K562 treated with DMSO at 1 percent for 4 hours (cell line): ENCODE data around the gene BMPR1A. TPM values are rescaled to one million over a fixed set of nuclear protein-coding genes. Genes with fewer than 3 reads are reported as not detected.

Source experiments
- total RNA-seq: library from RNA; unstranded; fragments of 300-600 nt; gene quantifications from 2 replicates; pipeline ENCODE4 v1.2.3, GENCODE V29; 2022; ENCODE audit not compliant: insufficient read depth

The BMPR1A gene
- 5.7 and 7.5 TPM in 2 replicates for total RNA-seq

GRCh38 chr10:86756511-86757112 is at the start of gene BMPR1A:
Gene BMPR1A (plus strand): TSS chr10:86756619. CDS start chr10:86876019, 119,400 bp downstream.

GRCh38 chr10:86957471-86958115 is 201.2 kb downstream of the BMPR1A start, which contains the start of gene MMRN2:
Gene MMRN2 (minus strand): TSS chr10:86957615. CDS start chr10:86957541, 74 bp downstream.

GRCh38 chr10:86958116-86958900 is 201.9 kb downstream of the BMPR1A start, which contains the start of gene SNCG:
Gene SNCG (plus strand): TSS chr10:86958599. CDS start chr10:86958698, 99 bp downstream.

GRCh38 chr10:86968271-86968993 is 212.0 kb downstream of the BMPR1A start, which contains the start of gene ADIRF:
Gene ADIRF (plus strand): TSS chr10:86968482. CDS start chr10:86968545, 63 bp downstream.

Other genes with a start within 250 kb of the BMPR1A start
- 11.5 and 13.1 TPM in 2 replicates for gene WAPL, start 234.8 kb upstream of the BMPR1A start, total RNA-seq
- not detected in 2 replicates for gene OPN4, start 102.1 kb upstream of the BMPR1A start, total RNA-seq
- gene LDB3, start 88.1 kb upstream of the BMPR1A start, total RNA-seq, result not detected in 2 replicates
- 0.97 and 1.2 TPM in 2 replicates for gene MMRN2, start 201.0 kb downstream of the BMPR1A start, total RNA-seq
- gene SNCG, start 202.0 kb downstream of the BMPR1A start, total RNA-seq, result 69.4 and 83.0 TPM in 2 replicates
- gene ADIRF, start 211.9 kb downstream of the BMPR1A start, total RNA-seq, result not detected in 2 replicates